ENCODE results near the gene KCNAB1.

Gene KCNAB1

DNA sequence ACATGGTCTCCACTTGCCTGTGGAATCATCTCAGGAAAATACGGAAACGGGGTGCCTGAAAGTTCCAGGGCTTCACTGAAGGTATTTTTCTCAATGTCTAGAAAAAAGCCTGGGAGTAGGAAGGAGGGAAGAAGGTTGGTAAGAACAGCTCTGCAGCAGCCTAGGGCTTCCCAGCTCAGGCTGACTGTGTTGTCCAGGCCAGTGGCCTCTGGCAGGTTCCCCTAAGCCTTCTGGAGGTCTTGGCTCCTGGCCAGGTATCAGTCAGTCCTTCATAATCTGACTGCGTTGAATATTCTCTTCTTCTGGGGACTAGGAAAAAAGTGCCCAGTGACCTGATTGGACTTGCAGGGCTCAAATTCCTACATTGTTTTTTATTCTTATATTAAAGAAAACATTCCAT lies 395.9 kb downstream of the KCNAB1 start:
- in situ Hi-C loops (cut with MboI; ENCODE audit: low sequenced_read_pairs), result loop anchor here (25.0 kb wide), 1 partner anchor 354 kb away; no protein-coding TSS in a partner anchor

DNA sequence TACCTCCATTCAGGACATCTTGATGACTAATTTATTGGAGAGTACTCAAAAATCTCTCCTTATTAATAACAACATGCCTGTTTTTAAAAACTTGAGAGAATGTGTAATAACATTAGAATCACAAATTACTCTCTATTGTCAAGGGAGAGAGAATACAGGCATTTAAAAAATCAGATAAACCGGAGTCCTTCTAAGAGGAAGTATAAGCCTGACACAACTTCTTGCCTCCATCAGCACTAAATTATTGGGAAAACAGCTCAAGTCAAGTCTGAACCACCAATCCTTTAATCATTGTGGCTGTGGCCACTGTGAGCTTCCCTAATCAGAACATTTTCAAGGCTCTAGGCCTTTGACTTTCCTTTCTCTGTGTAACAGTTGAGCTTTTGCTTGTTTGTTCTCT lies 396.6 kb downstream of the KCNAB1 start:
- in situ Hi-C loops (cut with MboI; ENCODE audit: low sequenced_read_pairs), result loop anchor here (25.0 kb wide), 1 partner anchor 355 kb away; no protein-coding TSS in a partner anchor

DNA sequence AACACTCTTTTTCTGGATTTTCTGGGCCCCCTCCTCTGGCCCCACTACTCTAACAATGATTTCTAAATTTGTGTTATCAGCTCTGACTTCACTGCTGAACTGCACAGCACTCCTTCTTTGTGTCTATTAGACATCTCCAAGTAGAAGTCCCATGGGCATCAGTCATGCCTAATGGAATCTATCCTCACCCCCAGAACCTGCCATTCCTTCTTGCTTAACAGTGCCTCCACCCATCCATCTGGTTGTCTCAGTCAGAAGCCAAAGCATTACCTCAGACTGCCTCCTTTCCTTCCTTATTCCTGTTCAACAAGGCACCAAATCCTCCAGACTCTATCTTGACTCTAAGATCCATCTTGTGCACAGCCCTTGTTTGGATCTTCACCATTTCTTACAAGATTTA lies 398.3 kb downstream of the KCNAB1 start:
- in situ Hi-C loops (cut with MboI; ENCODE audit: low sequenced_read_pairs), result loop anchor here (25.0 kb wide), 1 partner anchor 356 kb away; no protein-coding TSS in a partner anchor

DNA sequence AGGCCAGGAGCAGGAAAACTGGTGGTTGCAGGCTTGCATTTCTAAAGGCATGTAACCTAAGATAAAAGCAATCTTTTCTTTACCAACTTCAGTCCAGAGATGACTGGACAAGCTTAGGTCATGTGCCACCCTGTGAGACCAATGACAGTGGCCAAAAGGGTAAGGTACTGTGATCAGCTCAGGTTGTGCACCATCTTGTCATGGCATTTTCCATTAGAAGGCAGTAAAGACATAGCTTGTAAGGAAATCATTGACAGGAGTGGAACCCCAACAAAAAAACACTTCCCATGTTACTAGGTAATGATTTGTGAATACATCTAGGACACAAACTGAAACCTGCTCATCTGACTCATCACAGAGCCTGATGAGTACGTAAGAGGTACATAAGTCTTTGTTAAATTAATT lies 399.4 kb downstream of the KCNAB1 start:
- in situ Hi-C loops (cut with MboI; ENCODE audit: low sequenced_read_pairs), result loop anchor here (25.0 kb wide), 1 partner anchor 357 kb away; no protein-coding TSS in a partner anchor

DNA sequence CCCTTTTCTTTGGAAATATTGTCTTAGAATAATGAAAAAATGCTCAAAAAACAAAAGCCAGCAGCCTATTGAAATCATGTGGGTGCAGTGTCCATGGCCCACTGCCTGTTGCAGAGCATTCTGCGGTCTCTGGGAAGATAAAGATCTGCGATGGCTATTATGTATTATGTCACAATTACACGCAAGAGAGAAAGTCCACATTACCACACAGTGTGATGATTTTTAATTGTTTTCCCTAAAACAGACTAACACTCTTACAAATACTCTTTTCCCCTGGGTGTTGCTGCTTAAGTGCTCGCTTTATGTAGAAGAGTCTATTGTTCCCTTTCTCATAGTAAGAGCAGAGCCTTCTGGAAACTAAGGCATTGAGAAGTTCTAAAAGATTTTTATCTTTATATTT lies 402.3 kb downstream of the KCNAB1 start:
- in situ Hi-C loops (cut with MboI; ENCODE audit: low sequenced_read_pairs), result loop anchor here (25.0 kb wide), 1 partner anchor 360 kb away; no protein-coding TSS in a partner anchor

DNA sequence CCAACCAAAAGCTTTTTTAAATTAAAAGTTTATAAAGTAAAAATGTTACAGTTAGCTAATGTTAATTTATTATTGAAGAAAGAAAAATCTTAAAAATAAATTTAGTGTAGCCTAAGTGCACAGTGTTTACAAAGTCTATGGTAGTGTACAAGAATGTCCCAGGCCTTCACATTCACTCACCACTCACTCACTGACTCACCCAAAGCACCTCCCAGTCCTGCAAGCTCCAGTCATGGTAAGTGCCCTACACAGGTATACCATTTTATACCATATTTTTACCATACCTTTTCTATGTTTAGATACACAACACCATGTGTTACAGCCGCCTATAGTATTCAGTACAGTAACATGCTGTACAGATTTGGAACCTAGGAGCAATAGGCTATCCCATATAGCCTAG lies 405.4 kb downstream of the KCNAB1 start:
- in situ Hi-C loops (cut with MboI; ENCODE audit: low sequenced_read_pairs), result no loop called here

DNA sequence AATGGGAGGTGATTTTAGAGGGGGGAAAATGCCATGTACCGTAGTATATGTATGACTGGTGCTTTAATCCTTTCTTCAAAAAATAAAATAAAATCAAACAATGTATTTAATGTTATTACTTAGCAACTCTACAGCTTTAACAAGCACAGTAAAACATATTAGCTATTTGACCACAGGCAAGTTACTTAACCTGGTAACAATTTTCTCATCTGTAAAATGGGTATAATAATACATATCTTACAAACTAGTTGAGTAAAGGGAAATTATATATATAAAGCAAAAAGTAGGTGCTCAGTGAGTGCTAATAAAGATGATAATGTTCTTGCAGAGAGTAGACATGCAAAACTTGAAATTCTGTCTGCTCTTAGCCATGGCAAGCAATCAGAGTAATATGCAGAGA lies 406.7 kb downstream of the KCNAB1 start:
- in situ Hi-C loops (cut with MboI; ENCODE audit: low sequenced_read_pairs), result no loop called here

DNA sequence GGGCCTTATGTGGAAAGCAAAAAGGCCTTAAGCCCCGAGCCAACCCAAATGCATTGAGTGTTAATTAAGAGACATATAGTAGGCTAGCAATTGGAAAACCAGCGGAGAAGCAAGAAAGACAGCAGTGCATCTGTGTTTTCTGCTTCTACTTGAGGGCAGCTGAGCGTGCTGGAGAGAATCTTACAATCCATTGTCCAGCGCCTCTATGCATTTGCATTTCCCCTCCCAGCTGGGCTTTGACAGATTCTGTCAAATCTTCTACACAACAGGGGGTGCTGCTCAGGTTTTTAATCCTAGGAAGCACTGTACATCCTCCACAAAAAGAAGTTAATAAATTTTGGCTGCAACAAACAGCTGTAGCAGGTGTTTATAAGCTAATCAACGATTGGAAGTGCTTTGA lies 410.6 kb downstream of the KCNAB1 start:
- in situ Hi-C loops (cut with MboI; ENCODE audit: low sequenced_read_pairs), result no loop called here

DNA sequence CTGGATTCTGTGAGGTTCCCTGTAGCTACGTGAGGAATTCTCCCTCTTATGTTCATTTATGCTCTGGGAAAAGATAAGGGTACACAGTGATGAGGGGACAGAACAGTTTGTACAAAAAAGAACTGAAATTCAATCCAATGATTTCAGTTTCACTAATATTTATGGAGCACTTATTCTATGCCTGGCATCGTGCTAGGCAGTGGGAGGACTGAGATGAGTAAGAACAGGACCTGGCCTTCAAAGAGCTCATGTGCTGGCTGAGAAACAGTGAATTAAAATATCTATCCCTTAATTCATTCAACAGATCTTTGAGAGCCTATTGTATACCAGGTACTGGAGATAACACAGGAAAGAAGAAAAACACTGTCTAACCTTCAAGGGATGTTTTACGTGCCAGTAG lies 412.4 kb downstream of the KCNAB1 start:
- in situ Hi-C loops (cut with MboI; ENCODE audit: low sequenced_read_pairs), result no loop called here

DNA sequence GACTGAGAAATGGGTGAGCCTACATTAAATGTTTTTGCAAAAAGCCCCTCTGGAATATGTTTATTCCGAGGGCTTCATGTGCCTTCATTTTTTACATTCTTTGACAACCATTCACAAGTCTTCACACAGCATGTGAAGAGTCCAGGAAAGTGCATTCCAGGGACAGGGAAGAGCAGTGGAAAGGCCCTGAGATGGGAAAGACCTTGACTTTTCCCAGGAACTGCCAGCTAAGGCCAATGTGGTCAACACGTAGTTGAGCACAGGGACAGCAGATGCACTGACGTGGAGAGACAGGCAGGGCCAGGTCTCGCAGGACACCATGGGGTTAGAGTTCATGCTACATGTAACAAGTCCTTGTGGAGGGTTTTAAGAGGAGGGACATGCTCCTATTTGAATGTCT lies 412.8 kb downstream of the KCNAB1 start:
- in situ Hi-C loops (cut with MboI; ENCODE audit: low sequenced_read_pairs), result no loop called here

DNA sequence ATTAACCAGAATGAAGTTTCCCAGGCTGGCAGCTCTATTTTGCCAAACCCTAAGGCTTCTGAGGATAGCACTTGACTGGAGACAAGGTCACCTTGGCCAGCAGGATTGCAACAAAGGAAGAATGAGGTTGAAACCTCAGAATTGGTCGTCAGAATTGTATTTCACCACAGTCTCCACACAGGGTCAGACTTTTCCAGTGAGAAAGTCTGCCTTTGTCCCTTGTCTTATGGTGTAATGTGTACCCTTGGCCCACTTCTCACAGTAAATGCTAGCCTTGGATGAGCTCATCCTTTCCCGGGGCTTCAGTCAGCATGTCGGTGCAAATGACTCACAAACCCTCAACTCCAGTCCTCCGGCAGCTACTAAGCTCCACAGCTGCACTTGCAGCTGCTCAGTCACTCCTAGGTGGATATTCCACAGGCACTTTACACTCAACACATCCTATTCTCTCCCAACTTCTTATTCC lies 414.8 kb downstream of the KCNAB1 start:
- in situ Hi-C loops (cut with MboI; ENCODE audit: low sequenced_read_pairs), result no loop called here

DNA sequence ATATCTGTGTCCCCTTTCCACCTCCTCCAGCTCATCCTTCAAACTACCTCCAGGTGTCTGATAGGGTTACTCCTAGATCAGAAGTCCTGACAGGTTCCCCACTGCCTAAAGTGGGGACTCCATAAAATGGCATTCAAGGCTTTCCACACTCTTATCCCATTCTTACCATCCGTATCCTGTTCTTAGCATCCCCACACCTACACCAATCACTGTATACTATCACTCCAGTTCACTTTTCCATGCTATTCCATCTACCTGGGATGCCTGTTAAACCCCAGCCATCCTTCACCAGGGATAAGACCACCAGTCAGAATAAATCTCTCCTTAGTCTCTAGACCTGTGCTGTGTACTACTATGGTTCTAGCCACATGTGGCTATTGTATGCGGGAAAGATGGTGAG lies 415.4 kb downstream of the KCNAB1 start:
- in situ Hi-C loops (cut with MboI; ENCODE audit: low sequenced_read_pairs), result no loop called here

DNA sequence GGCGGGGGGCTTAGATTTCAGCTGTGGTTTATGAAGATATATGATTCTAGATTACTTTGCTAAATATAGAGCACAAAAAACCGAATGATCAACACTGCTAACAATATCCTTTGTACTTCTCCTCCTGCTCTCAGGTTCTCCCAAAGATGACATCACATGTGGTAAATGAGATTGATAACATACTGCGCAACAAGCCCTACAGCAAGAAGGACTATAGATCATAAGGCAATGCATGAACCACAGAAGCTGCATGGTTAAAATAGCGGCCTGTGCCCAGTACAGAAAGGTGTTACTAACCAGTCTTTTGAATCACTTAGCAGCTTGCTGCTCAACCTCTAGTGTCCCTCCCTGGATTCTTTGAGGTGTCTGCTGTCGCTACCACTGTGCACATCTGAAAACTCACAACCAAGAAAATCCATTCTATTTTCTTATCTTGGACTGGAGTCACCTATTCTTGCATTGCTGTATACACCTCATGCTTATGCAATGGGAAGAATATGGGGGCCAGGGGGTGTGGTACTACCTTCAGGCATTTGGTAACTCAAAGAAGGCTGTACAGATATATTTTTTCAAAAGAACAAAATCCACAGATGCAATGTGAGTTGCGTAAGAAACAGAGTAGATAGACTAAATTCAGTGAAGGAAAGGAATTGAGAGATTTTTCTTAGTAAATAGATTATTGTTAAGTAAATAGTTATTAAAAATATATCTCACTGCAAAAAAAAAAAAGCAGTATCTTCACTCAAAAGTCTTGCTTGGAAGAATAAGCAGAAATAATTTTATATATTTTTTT lies 416.3 kb downstream of the KCNAB1 start:
- in situ Hi-C loops (cut with MboI; ENCODE audit: low sequenced_read_pairs), result no loop called here

DNA sequence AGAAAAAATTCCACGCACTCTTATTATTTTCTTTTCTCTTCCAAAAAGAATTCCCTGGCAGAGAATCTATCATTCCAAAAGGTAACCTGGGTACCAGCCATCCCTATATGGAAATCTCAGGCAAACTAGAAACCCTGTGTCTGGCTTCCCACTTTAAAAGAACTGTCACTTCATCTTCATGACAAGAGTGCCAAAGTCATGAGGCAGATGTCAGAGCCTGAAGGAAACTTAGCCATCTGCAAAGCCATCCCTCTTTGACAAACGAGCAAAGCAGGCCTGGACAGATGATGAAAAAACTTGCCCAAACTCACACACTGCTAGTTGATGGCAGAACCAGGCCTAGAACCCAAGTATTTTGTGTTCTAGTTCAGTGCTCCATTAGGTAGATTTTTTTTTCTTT lies 418.7 kb downstream of the KCNAB1 start:
- in situ Hi-C loops (cut with MboI; ENCODE audit: low sequenced_read_pairs), result no loop called here

DNA sequence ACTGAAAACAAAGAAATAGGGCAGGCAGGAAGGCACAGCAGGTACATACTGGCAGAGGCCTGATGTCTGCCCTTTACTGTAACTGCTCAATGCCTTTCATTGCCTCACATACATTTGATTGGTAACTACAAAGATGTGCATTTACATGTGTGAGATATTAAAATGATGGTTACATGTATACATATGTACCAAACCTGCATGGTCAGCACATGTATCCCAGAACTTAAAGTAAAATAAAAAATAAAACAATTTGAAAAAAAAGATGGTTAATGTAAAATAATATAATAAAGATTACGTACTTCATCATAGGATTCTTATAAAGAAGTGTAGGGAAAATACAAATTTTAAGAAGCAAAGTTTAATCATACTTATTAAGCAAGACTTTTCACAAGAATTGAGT lies 419.4 kb downstream of the KCNAB1 start:
- in situ Hi-C loops (cut with MboI; ENCODE audit: low sequenced_read_pairs), result no loop called here

DNA sequence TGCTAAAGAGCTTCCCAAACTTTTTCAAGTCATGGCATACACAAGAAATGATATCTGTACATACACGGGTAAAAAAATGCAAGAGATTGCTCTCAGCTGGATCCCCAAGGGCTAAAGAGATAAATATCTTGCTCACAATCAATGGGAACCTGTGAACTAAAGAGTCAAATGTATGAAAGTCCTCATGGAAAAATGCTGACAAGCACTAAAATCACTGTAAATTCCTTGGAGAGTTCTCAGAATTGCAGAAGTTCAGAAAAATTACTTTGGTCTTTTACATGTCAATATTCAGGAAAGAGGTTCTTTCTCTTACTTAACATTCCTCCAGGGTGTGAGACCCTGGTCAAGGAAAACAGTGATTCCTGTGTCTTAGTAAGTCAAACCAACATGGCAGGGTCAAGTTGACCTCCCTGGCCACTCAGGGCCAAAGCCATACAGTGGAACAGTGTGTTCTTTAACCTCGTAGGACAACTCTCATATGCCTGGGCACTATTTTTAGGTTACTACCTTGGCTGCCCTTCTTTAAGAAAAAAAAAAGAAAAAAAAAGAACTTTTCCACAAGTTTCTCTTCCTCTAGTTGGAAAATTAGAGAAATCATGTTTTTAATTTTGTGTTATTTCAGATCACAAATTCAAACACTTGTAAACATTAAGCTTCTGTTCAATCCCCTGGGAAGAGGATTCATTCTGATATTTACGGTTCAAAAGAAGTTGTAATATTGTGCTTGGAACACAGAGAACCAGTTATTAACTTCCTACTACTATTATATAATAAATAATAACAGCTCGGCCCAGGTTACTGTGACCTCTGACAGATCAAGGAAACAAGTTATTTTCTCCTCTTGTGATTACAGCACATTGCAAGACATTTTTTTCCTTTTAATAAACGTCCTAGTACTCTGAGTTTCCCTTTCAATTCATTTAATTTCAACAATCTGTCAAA lies 422.0 kb downstream of the KCNAB1 start:
- in situ Hi-C loops (cut with MboI; ENCODE audit: low sequenced_read_pairs), result no loop called here

DNA sequence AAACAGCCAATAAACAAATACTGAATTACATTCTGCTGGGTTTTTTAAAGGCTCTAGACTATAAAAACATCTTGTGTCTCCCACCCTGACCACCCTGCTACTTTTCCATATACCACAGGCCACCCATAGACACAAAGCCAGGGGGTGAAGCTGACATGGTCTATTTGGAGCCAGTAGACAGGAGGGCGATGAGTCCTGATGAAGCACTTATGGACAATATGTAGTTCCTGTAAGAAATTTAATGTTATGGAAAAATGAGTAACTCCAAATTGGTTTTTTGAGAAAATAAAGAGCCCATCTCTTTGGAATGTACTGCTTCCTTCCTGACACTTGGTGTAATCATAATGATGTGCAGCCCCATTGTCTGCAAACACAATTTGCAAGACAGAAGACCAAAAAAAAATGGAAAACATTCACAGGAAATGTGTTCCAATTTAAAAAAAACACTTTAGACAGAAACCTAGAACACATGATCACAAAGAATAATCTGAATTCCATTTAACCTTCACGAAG lies 422.7 kb downstream of the KCNAB1 start:
- in situ Hi-C loops (cut with MboI; ENCODE audit: low sequenced_read_pairs), result no loop called here

DNA sequence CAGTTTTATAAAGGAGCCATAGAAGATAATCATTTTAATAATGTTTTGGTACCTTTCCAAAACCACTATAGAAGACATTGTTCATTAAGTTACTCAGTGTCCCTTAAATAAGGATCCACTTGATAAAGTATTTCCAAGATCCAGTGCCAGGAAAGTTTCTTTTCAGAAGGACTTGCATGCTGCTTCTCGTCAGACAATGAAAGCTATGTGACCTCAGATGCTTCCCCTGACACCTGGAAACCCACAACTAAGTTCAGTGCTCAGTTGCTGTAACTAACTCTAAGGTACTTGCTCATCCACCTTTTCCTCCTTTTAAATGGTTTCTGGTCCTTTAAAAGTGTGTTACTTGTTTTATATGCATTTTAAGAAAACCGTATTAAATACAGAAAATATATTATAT lies 427.3 kb downstream of the KCNAB1 start:
- in situ Hi-C loops (cut with MboI; ENCODE audit: low sequenced_read_pairs), result no loop called here

DNA sequence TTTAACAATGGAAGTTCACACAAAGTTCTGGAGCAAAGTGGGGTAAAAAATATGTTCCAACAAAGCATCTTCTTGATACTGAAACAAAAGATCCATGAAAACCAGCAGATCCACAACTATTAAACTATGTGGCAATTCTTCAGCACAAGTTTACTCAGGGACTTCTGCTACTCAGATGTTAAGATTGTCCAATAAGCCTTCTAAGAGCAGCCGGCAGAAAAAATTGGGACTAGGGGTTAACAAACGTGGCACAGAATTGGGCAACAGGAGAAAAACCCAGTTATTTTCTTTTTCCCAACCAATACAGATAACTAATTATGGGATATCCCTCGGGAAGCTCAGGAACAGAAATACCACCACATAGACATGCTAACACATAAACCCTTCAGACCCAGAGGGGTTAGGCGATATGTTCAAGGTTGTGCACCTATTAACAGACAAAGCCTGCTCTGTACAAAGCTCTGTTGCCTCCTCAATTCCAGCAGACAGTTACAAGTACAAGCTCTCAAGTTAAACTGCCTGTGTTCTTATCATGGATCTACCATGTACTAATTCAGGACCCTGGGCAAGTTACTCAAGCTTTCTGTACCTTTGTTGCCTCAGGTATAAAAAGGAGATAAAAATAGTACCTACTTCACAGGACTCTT lies 427.8 kb downstream of the KCNAB1 start:
- in situ Hi-C loops (cut with MboI; ENCODE audit: low sequenced_read_pairs), result no loop called here

DNA sequence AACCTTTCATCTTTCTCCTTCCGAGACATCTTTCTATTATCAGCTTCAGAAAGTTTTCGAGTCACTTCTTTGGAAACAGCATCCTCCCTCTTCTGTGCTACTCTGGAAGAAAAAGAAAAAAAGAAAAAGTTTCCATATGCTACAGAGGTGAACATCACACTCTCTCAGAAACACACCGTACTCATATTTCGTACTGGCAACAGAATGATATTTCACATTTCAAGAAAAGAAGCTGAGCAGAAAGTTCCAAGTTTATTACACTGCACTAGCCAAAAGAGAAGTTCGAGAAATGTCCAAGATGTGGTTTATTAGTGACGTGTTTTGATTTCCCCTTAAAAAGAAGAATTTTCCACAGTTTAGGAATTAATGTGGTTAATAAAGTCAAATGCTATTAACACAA lies 428.5 kb downstream of the KCNAB1 start:
- in situ Hi-C loops (cut with MboI; ENCODE audit: low sequenced_read_pairs), result no loop called here

DNA sequence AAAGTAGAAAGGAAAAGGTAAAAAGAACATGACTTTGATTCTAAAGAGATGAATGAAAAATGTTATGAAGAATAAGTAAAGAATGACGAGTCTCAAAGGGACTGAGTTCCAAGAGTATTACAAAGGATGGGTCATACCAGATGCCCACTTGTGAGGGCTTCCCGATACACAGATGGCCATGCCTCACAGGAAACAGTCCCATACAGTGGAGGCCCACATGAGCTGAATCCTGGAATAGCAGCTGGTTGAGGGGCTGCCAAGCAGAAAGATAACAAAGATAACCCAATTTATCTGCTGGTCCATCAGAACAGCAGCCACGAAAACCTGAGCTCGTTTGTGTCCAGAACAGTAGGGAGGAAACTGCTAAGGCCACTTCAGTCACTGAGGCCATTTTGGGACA lies 430.9 kb downstream of the KCNAB1 start:
- in situ Hi-C loops (cut with MboI; ENCODE audit: low sequenced_read_pairs), result loop anchor here (10.0 to 25.0 kb wide), 2 partner anchors 104 to 536 kb away; no protein-coding TSS in a partner anchor

All from HL-60/S4 treated with retinoic acid at 250 ng/mL for 4 days and 3 days (cell line).